Duodenal mucosa (tissue), 2 donors: ENCODE results near the gene MRC2.

Experiments used
- H3K27ac ChIP-seq: one replicate; pipeline ENCODE4 v1.7.0; 2013; ENCODE audit warnings: low read depth, low read length
- H3K27me3 ChIP-seq, 2 donors: one replicate each; pipeline ENCODE4 v1.7.0; 2013; ENCODE audit warnings: low read length in 2 of 2, control low read depth in 1 of 2; ENCODE audit not compliant: insufficient read depth in 2 of 2, control insufficient read depth in 1 of 2
- H3K36me3 ChIP-seq, 2 donors: one replicate each; pipeline ENCODE4 v1.7.0; 2013; ENCODE audit warnings: low read length in 2 of 2, control low read depth in 1 of 2; ENCODE audit not compliant: insufficient read depth in 2 of 2, control insufficient read depth in 1 of 2
- H3K4me1 ChIP-seq, 2 donors: one replicate each; pipeline ENCODE4 v1.7.0; 2013; ENCODE audit warnings: low read length in 2 of 2, control low read depth in 1 of 2; ENCODE audit not compliant: insufficient read depth in 2 of 2, control insufficient read depth in 1 of 2
- H3K4me3 ChIP-seq, 2 donors: one replicate each; pipeline ENCODE4 v1.7.0; 2013; ENCODE audit warnings: low read length in 2 of 2, low read depth in 1 of 2
- H3K9ac ChIP-seq, 2 donors: one replicate each; pipeline ENCODE4 v1.7.0; 2013; ENCODE audit warnings: low read length in 2 of 2, low read depth in 1 of 2
- H3K9me3 ChIP-seq, 2 donors: one replicate each; pipeline ENCODE4 v1.7.0; 2013; ENCODE audit warnings: low read length in 2 of 2, control low read depth in 1 of 2; ENCODE audit not compliant: control insufficient read depth in 1 of 2

MRC2 gene

DNA sequence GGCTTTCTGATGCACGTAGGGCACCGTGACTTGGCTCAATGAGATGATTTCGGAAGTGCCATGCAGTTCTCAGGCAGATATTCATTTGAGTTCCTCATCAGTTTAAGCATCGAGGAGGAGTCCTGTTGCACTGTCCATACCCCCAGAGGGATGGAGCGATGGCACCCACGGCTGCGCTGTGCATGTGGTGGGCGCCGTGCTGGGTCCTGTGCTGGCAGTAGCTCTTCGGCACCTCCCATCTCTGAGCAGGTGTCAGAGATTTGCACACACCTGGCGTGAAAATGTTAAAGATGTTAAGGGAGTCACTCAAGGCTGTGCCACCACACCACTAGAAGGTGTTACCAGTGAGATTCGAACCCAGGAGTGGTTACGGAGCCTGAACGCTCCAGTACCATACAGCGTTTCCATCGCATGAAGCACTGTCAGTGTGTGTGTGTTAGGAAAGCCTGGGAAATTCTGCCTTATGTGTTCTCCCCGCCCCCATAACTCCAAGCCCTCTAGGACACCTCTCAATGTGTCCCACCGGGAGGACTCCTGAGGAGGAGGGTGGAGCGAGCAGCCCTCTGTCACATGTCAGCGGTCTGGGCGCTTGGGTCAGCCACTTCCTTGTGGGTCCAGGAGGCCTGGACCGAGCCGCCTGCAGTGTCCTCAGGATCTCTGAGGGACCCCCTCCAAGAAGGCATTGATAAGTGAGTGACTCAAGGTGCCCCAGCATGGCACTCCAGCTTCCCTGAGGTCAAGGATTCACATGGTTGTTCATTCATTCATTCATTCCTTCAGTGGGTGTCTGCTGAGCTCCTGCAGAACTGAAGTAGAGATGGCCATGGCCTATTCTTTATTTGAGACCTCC lies 3.8 kb downstream of the MRC2 start:
- Histone ChIP-seq H3K36me3 (no peaks in the 10 kb centered on the region), H3K27ac (no peak overlapping the region), H3K4me3 (no peak overlapping the region), H3K9ac (no peak overlapping the region), H3K4me1 (no peaks in the 10 kb centered on the region), H3K27me3 (peaks cover 15 to 19% of the 10 kb centered on the region in 2 donors), H3K9me3 (no peaks in the 10 kb centered on the region)

DNA sequence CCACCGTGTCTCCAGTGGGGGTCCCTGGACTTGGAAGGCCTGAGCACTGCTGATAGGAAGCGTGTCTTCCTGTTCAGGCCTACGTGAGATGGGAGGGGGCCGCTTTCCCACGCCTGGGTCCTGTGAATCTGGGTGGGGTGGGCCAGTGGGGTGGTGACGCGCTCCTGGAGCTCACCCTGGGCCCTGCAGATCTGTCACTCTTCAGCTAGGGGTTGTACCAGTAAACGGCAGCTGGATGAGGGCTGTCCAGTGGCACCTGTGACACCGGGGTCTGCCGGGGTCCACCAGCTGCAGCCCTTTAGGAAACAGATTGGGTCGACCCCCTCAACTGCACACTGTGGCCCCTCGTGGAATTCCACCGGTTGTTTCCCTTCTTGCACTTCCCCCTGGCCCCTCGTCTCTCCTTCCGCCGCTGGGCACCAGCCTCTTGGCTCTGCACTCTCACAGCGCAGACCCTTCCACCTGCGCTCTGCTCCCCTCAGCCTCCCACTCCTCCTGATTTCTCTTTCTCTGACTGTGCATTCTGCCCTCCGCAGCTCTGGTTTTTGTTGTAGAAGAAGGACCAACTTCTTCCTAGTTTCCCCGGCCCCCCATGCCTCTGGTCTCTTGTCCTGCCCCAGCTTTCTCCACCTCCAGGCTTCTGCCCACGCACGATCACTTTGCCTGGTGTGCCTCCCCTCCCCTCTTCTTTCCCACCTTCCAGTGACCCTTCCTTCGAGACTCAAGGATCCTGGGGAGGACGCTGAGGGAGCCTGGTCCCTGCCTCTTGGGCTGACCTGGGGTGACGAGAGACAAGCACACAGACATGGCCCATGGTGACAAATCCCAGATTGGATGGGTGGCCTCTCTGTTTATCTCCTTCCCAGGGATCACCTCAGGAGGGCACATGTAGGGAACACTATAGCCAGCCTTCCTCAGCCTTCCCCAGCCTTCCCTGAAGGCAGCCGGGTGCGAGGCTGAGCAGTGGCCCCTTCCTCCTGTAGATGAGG lies 4.8 kb downstream of the MRC2 start:
- H3K9ac ChIP-seq = no peak overlapping the region
- no peaks in the 10 kb centered on the region for H3K9me3 ChIP-seq
- H3K4me3 ChIP-seq = no peak overlapping the region
- no peaks in the 10 kb centered on the region for H3K36me3 ChIP-seq
- H3K27me3 ChIP-seq = peaks cover 8 to 11% of the 10 kb centered on the region in 2 donors
- H3K4me1 ChIP-seq = no peaks in the 10 kb centered on the region
- H3K27ac ChIP-seq = no peak overlapping the region

DNA sequence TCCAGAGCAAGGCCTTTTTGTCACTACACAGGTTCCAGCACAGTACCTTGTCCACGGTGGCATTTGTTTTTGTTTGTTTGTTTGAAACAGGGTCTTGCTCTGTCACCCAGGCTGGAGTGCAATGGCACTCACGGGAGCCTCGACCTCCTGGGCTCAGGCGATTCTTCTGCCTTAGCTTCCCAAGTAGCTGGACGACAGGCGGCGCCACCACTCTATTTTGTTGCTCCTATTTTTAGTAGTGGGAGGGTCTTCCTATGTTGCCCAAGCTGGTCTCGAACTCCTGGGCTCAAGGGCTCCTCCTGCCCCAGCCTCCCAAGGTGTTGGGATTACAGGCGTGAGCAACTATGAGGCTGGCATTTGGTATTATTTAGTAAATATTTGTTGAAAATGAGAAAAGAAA lies 10.3 kb downstream of the MRC2 start:
- Histone ChIP-seq H3K36me3 (no peaks in the 10 kb centered on the region), H3K4me3 (no peak overlapping the region), H3K27me3 (no peaks in the 10 kb centered on the region), H3K9me3 (no peaks in the 10 kb centered on the region), H3K27ac (no peak overlapping the region), H3K4me1 (no peaks in the 10 kb centered on the region), H3K9ac (no peak overlapping the region)

DNA sequence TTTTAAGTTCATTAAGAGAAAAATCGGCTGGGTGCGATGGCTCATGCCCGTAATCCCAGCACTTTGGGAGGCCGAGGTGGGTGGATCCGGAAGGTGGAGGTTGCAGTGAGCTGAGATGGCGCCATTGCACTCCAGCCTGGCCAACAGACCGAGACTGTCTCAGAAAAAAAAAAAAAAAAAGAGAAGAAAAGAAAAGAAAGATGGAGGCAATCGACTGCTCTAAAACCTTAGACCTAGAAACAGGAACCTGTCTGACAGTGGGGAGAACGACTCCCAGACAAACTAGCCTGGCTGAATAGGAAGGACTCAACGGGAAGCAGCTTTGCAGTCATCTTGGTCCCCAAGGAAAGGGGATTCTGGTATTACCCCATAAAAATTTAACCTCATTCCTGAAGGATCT lies 13.7 kb downstream of the MRC2 start:
- H3K9ac ChIP-seq = no peak overlapping the region
- no peak overlapping the region for H3K4me3 ChIP-seq
- H3K9me3 ChIP-seq = no peaks in the 10 kb centered on the region
- H3K27me3 ChIP-seq = no peaks in the 10 kb centered on the region
- H3K27ac ChIP-seq = no peak overlapping the region
- H3K36me3 ChIP-seq = no peaks in the 10 kb centered on the region
- H3K4me1 ChIP-seq = no peaks in the 10 kb centered on the region

DNA sequence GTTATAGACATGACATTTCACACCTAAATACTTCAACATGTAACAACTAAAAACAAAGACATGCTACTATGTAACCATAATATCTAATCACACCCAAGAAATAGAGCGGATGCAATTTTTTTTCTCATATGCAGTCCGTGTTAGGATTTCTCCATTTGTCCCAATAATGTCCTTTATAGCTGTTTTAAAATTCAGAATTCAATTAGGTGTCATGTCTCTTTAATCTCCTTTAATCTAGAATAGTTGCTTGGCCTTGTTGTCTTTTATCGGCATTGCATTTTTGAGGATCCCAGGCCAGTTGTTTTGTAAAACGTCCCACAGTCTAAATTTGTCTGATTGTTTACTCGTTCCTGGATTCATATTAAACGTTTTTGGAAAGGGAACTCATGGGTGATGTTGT lies 14.5 kb downstream of the MRC2 start:
- H3K9ac ChIP-seq = no peak overlapping the region

DNA sequence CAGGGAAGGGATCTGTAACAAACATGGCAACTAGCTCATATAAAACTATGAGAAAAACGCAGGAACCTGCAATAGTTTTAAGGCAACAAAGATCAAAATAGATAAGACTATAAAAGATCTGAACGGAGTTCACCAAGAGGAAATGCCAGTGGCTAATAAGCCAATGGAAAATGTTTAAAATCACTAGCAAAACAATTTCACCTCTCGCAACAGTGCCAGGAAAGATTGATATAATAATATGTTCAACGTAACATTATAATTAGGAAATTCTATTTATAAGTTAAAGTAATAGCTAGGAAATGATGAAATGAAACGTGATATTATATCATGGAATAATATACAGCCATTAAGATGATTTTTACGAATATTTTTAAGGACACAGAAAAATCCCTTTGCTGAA lies 16.0 kb downstream of the MRC2 start:
- no peaks in the 10 kb centered on the region for H3K36me3 ChIP-seq
- H3K4me3 ChIP-seq = no peak overlapping the region
- H3K9ac ChIP-seq = no peak overlapping the region
- H3K27ac ChIP-seq = no peak overlapping the region
- H3K9me3 ChIP-seq = no peaks in the 10 kb centered on the region
- no peaks in the 10 kb centered on the region for H3K27me3 ChIP-seq
- no peaks in the 10 kb centered on the region for H3K4me1 ChIP-seq

More for the DNA sequence above, 14.5 kb downstream of the MRC2 start:
- no peaks in the 10 kb centered on the region for H3K4me1 ChIP-seq
- H3K27ac ChIP-seq = no peak overlapping the region
- no peaks in the 10 kb centered on the region for H3K27me3 ChIP-seq
- H3K9me3 ChIP-seq = no peaks in the 10 kb centered on the region
- H3K4me3 ChIP-seq = no peak overlapping the region
- H3K36me3 ChIP-seq = no peaks in the 10 kb centered on the region

DNA sequence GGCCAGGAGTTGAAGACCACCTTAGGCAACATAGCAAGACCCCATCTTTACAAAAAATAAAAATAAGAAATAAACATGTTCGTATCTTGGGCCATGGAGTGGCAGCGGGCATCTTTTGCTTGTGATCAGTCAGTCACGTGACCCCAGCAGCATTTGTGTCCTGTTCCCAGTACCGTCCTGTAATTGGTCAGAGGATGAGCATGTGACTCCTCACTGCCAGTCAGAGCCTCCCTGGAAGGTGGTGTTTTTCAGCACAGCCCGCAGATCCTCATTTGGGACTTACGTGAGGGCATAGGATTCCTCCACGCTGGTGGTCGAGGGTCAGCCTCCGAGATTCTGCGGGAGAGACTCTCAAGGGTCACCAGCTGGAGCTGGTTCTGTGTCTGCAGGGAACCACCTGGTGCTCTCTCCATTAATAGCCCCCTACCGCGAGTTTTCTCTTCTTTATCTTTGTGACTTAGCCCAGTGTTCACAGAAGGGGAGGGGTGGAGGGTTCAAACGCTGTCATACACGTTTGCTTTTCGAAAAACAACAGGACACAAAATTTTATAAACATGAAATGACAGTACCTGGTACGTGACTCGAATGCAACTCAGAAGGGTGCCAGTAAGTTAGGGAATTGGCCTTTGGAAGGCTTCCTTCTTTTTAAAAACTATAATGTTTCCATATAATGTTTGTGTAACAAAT lies 17.2 kb downstream of the MRC2 start:
- H3K4me3 ChIP-seq = no peak overlapping the region
- no peaks in the 10 kb centered on the region for H3K36me3 ChIP-seq
- H3K27ac ChIP-seq = no peak overlapping the region

DNA sequence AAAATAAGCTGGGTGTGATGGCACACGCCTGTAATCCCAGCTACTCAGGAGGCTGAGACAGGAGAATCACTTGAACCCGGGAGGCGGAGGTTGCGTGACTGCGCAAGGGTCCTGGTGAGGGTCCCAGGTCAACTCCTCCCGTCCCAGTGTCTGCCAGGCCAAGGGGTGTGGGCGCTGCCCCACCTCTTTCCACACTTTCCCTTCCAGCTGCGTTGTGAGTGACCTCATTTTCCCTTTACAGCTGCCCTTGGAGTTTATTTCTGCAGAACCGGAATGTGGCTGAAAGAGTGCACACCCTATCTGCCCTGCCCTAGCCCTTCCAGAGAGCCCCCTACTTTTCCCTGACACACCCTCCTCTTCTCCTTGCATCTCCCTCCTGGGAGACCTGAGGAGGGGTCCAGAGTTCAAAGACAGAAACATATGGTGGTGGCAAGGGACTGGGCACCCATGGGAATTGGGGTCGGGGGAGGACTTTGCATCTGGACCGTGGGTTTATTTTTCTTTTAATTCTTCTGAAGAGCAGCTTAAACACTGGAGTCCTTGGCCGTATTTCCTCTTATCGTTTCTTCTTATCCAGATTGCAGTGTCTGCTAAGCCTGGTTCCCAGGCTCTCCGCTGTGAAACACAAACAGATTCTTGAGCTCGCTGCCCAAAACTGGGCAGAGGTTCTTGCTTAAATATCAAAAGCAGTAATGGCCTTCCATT lies 20.9 kb downstream of the MRC2 start:
- Histone ChIP-seq H3K4me1 (peaks cover 9 to 12% of the 10 kb centered on the region in 2 donors), H3K4me3 (no peak overlapping the region), H3K9ac (no peak overlapping the region), H3K36me3 (no peaks in the 10 kb centered on the region), H3K27me3 (peaks cover 7 to 8% of the 10 kb centered on the region in 2 donors), H3K27ac (no peak overlapping the region), H3K9me3 (no peaks in the 10 kb centered on the region)

More for the DNA sequence above, 17.2 kb downstream of the MRC2 start:
- Histone ChIP-seq H3K27me3 (no peaks in the 10 kb centered on the region), H3K4me1 (no peaks in the 10 kb centered on the region), H3K9ac (no peak overlapping the region), H3K9me3 (no peaks in the 10 kb centered on the region)

DNA sequence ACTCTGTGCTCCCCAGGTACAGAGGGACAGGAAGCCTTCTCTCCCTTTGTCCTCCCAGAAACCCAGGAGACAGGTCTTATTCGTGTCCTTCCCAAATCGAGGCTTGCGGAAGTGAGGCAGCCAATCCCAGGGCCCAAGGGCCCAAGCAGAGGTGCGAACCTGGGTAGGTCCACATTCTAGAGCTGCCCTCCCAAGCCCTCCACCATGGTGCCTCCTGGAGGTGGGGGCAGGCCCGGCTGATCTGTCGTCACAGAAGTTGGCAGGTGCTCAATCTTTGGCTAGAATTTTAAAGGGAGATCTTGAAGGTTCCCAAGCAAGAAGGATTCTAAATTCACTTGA lies 21.5 kb downstream of the MRC2 start:
- Histone ChIP-seq H3K4me1 (peaks cover 14 to 17% of the 10 kb centered on the region in 2 donors), H3K36me3 (no peaks in the 10 kb centered on the region), H3K9me3 (no peaks in the 10 kb centered on the region), H3K9ac (no peak overlapping the region), H3K27ac (no peak overlapping the region), H3K4me3 (no peak overlapping the region), H3K27me3 (peaks cover 9 to 12% of the 10 kb centered on the region in 2 donors)
